Measurements from ENCODE around the gene MFAP3L.

Gene MFAP3L

DNA sequence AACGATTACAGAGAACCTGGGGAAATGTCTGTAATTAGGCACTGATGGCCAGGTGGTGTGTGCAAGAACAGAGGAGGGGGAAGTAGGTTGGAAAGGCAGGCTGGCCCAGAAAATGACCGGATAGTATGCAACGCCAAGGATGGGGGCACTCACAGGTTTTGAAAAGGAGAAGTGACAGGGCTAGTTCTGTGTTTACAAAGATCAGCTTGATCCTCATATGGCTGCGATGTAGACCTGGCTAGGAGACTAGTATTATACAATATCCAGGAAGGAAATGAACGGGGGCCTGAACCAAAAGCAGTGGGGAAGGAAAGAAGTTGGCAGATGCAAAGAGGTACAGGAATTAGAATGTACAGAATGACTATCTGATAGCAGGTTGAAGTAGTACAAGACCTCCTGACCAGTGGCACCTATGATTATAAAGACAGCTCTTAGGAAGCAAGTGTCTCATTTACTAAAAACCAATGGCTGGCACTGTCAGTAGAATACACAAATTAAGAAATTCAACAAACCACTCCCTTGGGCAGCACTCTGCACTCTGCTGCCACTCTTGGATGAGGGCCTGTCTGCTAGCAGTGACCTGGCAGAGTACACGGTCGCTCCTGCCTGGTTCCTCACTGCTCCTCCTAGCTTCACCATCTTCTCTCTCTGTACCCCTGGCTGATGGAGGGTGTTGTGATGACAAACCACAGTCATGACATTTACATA is 14.1 kb downstream of the MFAP3L start:
- no peak overlapping the region for H2AFZ ChIP-seq (ENCODE audit: low read depth, low read length)
- H3K36me3 ChIP-seq (ENCODE audit: insufficient read depth, low read length): no peaks in the 10 kb centered on the region
- H3K27me3 ChIP-seq (ENCODE audit: insufficient read depth, low read length): no peaks in the 10 kb centered on the region
- H3K9me3 ChIP-seq (ENCODE audit: low read length): no peaks in the 10 kb centered on the region
- H3K4me1 ChIP-seq (ENCODE audit: insufficient read depth, low read length): no peaks in the 10 kb centered on the region
- no peak overlapping the region for H3K4me3 ChIP-seq (ENCODE audit: low read length)

GRCh38 chr4:170009291-170009690 is 16.9 kb downstream of the MFAP3L start:
- Histone ChIP-seq H3K27me3 (ENCODE audit: insufficient read depth, low read length) (no peaks in the 10 kb centered on the region), H3K4me1 (ENCODE audit: insufficient read depth, low read length) (no peaks in the 10 kb centered on the region), H3K4me3 (ENCODE audit: low read length) (no peak overlapping the region), H2AFZ (ENCODE audit: low read depth, low read length) (no peak overlapping the region), H3K9me3 (ENCODE audit: low read length) (no peaks in the 10 kb centered on the region), H3K36me3 (ENCODE audit: insufficient read depth, low read length) (no peaks in the 10 kb centered on the region)

DNA sequence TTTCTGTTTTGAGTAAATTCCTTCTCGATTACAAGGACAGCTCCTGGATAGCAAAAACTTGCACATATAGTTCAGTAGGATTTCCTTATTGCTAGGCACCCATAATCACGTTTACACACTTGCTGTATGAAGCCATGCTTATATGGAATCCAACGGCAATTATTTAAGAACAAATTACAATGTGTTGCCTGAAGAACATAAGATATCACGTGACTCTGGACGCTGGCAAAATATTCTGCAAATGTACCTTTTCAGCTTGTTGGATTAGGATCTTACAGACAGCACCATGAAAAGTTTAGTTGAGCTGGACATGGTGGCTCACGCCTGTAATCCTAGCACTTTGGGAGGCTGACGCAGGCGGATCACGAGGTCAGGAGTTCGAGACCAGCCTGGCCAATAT is 17.4 kb downstream of the MFAP3L start:
- no peak overlapping the region for H2AFZ ChIP-seq (ENCODE audit: low read depth, low read length)
- no peaks in the 10 kb centered on the region for H3K36me3 ChIP-seq (ENCODE audit: insufficient read depth, low read length)
- H3K4me1 ChIP-seq (ENCODE audit: insufficient read depth, low read length): no peaks in the 10 kb centered on the region
- H3K9me3 ChIP-seq (ENCODE audit: low read length): no peaks in the 10 kb centered on the region
- no peaks in the 10 kb centered on the region for H3K27me3 ChIP-seq (ENCODE audit: insufficient read depth, low read length)
- no peak overlapping the region for H3K4me3 ChIP-seq (ENCODE audit: low read length)

DNA sequence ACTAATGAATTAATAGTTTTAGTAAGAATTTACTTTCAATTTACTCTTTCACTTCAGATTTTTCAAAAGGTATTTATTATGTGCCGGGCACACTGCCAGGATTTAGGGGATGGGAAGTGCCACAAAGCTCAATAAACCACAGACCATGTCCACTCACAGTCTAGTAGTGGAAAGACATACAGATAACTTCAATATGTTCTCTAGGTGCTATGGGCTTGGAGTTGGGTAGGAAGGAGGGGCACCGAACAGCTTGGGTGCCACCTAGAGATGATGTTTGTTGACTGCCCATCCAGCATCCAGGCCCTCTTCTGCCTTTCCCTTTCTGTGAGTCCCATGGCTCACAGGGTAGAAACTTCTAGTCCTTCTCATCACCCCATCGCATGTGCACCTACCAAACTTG is 17.8 kb downstream of the MFAP3L start:
- no peaks in the 10 kb centered on the region for H3K36me3 ChIP-seq (ENCODE audit: insufficient read depth, low read length)
- no peak overlapping the region for H3K4me3 ChIP-seq (ENCODE audit: low read length)
- H3K9me3 ChIP-seq (ENCODE audit: low read length): no peaks in the 10 kb centered on the region
- no peaks in the 10 kb centered on the region for H3K4me1 ChIP-seq (ENCODE audit: insufficient read depth, low read length)
- H2AFZ ChIP-seq (ENCODE audit: low read depth, low read length): no peak overlapping the region
- H3K27me3 ChIP-seq (ENCODE audit: insufficient read depth, low read length): no peaks in the 10 kb centered on the region

GRCh38 chr4:170007113-170007512 is 19.1 kb downstream of the MFAP3L start:
- Histone ChIP-seq H2AFZ (ENCODE audit: low read depth, low read length) (no peak overlapping the region), H3K4me3 (ENCODE audit: low read length) (no peak overlapping the region), H3K9me3 (ENCODE audit: low read length) (no peaks in the 10 kb centered on the region), H3K4me1 (ENCODE audit: insufficient read depth, low read length) (no peaks in the 10 kb centered on the region), H3K36me3 (ENCODE audit: insufficient read depth, low read length) (no peaks in the 10 kb centered on the region), H3K27me3 (ENCODE audit: insufficient read depth, low read length) (no peaks in the 10 kb centered on the region)

- Histone ChIP-seq H3K9me3 (ENCODE audit: low read length) (no peaks in the 10 kb centered on the region), H2AFZ (ENCODE audit: low read depth, low read length) (no peak overlapping the region), H3K4me1 (ENCODE audit: insufficient read depth, low read length) (no peaks in the 10 kb centered on the region), H3K4me3 (ENCODE audit: low read length) (no peak overlapping the region), H3K36me3 (ENCODE audit: insufficient read depth, low read length) (no peaks in the 10 kb centered on the region), H3K27me3 (ENCODE audit: insufficient read depth, low read length) (no peaks in the 10 kb centered on the region)
These were observed 20.7 kb downstream of the MFAP3L start for GRCh38 chr4:170005472-170005871.

- Histone ChIP-seq H3K4me3 (ENCODE audit: low read length) (no peak overlapping the region), H3K9me3 (ENCODE audit: low read length) (no peaks in the 10 kb centered on the region), H3K4me1 (ENCODE audit: insufficient read depth, low read length) (no peaks in the 10 kb centered on the region), H2AFZ (ENCODE audit: low read depth, low read length) (no peak overlapping the region), H3K27me3 (ENCODE audit: insufficient read depth, low read length) (no peaks in the 10 kb centered on the region), H3K36me3 (ENCODE audit: insufficient read depth, low read length) (no peaks in the 10 kb centered on the region)
These were observed 21.4 kb downstream of the MFAP3L start for GRCh38 chr4:170004651-170005295.

DNA sequence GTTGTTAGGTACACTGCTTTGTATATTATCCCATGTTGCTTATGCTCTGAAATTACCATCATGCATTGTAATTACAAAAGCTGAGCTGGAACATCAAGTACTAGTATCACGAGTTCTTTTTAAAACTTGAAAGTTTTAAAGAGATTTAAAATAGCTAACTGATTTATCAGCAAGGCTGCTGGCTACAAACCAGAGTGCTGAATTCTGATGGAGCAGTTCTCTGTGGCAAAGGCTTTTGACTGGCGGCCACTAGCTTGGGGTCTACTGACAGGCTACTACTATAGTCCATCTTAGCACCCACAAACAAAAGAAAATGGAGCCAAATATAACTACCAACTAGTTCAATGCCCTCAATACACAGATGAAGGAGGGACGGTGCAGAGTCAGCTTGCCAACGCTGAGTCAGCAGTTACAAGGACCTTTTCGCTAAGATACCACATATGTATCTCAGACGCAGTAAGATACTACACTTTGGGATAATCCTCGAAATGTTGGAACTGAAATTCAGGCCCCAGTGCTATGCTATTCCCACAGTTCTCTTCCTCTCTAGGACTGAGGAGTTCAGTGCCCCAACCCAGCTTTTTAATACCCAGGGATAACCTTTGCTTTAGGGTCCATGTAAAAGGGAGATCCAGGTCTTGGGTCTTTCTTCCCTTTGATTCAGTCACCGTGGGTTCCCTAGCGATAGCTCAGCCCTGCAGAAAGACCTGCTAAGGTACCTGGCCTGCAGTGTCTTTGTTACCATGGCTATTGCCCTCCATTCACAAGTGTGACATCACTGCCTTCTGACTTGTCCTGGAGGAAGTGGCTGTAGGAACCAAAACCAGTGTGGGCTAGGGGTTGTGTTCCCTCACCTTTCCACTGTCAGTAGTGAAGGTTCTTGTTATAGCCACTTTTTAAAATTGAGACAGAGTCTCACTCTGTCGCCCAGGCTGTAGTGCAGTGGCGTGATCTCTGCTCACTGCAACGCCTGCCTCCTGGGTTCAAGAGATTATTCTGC is 22.8 kb downstream of the MFAP3L start:
- Histone ChIP-seq H3K4me3 (ENCODE audit: low read length) (no peak overlapping the region), H3K4me1 (ENCODE audit: insufficient read depth, low read length) (no peaks in the 10 kb centered on the region), H3K36me3 (ENCODE audit: insufficient read depth, low read length) (no peaks in the 10 kb centered on the region), H2AFZ (ENCODE audit: low read depth, low read length) (no peak overlapping the region), H3K27me3 (ENCODE audit: insufficient read depth, low read length) (no peaks in the 10 kb centered on the region), H3K9me3 (ENCODE audit: low read length) (no peaks in the 10 kb centered on the region)

GRCh38 chr4:170001745-170002267 is 24.4 kb downstream of the MFAP3L start:
- no peaks in the 10 kb centered on the region for H3K27me3 ChIP-seq (ENCODE audit: insufficient read depth, low read length)
- H2AFZ ChIP-seq (ENCODE audit: low read depth, low read length): no peak overlapping the region
- H3K36me3 ChIP-seq (ENCODE audit: insufficient read depth, low read length): no peaks in the 10 kb centered on the region
- H3K4me3 ChIP-seq (ENCODE audit: low read length): no peak overlapping the region
- H3K4me1 ChIP-seq (ENCODE audit: insufficient read depth, low read length): no peaks in the 10 kb centered on the region
- H3K9me3 ChIP-seq (ENCODE audit: low read length): no peaks in the 10 kb centered on the region

GRCh38 chr4:170001011-170001744 is 25.0 kb downstream of the MFAP3L start:
- Histone ChIP-seq H3K4me1 (ENCODE audit: insufficient read depth, low read length) (no peaks in the 10 kb centered on the region), H3K4me3 (ENCODE audit: low read length) (no peak overlapping the region), H3K36me3 (ENCODE audit: insufficient read depth, low read length) (no peaks in the 10 kb centered on the region), H3K27me3 (ENCODE audit: insufficient read depth, low read length) (no peaks in the 10 kb centered on the region), H2AFZ (ENCODE audit: low read depth, low read length) (no peak overlapping the region), H3K9me3 (ENCODE audit: low read length) (no peaks in the 10 kb centered on the region)

DNA sequence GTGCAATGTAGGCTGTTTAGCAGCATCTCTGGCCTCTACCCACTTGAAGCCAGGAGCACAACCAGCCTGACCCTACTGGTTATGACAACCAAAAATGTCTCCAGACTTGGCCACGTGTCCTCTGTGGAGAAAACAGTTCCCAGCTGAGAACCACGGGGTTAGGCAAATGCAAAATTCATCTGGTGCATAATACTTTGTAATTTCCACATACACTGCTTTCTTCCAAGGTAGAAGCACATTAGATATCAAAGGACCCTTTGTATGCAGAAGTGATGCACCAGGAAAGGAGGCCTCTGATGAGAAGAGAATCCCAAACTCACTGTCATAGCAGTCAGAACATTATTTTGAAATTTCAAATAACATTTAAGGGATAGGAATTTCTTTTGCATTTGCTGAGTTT is 26.3 kb downstream of the MFAP3L start:
- Histone ChIP-seq H3K9me3 (ENCODE audit: low read length) (no peaks in the 10 kb centered on the region), H3K36me3 (ENCODE audit: insufficient read depth, low read length) (no peaks in the 10 kb centered on the region), H3K27me3 (ENCODE audit: insufficient read depth, low read length) (no peaks in the 10 kb centered on the region), H3K4me1 (ENCODE audit: insufficient read depth, low read length) (no peaks in the 10 kb centered on the region), H2AFZ (ENCODE audit: low read depth, low read length) (no peak overlapping the region), H3K4me3 (ENCODE audit: low read length) (no peak overlapping the region)

GRCh38 chr4:169998981-169999380 is 27.2 kb downstream of the MFAP3L start:
- H3K36me3 ChIP-seq (ENCODE audit: insufficient read depth, low read length): no peaks in the 10 kb centered on the region
- H2AFZ ChIP-seq (ENCODE audit: low read depth, low read length): no peak overlapping the region
- no peaks in the 10 kb centered on the region for H3K4me1 ChIP-seq (ENCODE audit: insufficient read depth, low read length)
- H3K9me3 ChIP-seq (ENCODE audit: low read length): no peaks in the 10 kb centered on the region
- H3K4me3 ChIP-seq (ENCODE audit: low read length): no peak overlapping the region
- no peaks in the 10 kb centered on the region for H3K27me3 ChIP-seq (ENCODE audit: insufficient read depth, low read length)

All from neuron (in vitro differentiated cells).